ENCODE data around the gene DDX17. TPM values are rescaled to one million over a fixed set of nuclear protein-coding genes. Genes with fewer than 3 reads are reported as not detected.
A peak's percentile ranks its signal among the peaks of the same experiment; 100 is the strongest.

DDX17 gene
- total RNA-seq, 1 experiment from 2014 or later = 529 TPM

DNA sequence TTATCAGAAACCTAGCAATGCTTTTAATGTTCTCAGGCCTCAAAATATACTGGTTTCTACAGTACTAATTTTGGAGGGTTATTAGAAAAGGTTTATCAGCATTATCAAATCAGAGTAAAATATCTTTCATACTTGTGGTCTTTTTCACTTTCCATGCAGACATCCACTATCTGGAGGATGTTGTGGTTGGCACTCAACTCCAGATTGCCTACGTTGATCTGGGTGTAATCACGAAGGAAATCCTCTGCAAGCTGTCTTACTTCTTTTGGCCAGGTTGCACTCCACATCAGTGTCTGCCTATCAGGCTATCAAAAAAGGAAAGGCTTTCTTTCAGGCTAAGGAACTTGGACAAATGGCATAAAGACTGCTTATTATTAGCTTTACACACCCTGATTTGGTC, 11.6 kb downstream of the DDX17 start:
- TF ChIP-seq, protein P1, sequence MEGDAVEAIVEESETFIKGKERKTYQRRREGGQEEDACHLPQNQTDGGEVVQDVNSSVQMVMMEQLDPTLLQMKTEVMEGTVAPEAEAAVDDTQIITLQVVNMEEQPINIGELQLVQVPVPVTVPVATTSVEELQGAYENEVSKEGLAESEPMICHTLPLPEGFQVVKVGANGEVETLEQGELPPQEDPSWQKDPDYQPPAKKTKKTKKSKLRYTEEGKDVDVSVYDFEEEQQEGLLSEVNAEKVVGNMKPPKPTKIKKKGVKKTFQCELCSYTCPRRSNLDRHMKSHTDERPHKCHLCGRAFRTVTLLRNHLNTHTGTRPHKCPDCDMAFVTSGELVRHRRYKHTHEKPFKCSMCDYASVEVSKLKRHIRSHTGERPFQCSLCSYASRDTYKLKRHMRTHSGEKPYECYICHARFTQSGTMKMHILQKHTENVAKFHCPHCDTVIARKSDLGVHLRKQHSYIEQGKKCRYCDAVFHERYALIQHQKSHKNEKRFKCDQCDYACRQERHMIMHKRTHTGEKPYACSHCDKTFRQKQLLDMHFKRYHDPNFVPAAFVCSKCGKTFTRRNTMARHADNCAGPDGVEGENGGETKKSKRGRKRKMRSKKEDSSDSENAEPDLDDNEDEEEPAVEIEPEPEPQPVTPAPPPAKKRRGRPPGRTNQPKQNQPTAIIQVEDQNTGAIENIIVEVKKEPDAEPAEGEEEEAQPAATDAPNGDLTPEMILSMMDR (conservative IDR thresholded peaks at IDR 0.05) = no peak
- no peaks in the 10 kb centered on the region for H4K20me1 ChIP-seq (ENCODE audit: control insufficient read depth, insufficient read depth, insufficient read length)
- no peak overlapping the region for H4K91ac ChIP-seq (ENCODE audit: insufficient read length, low read depth, low read length)
- no peaks in the 10 kb centered on the region for H3K23me2 ChIP-seq (ENCODE audit: insufficient read length, low read depth, low read length, poor library complexity, severe bottlenecking)
- Mint-ChIP-seq H3K9me3 (no peaks in the 10 kb centered on the region), H3K27ac (peak overlapping the region in 1 of 3 experiments; percentile 85; a peak in 2 of 7 replicates), H3K27me3 (ENCODE audit: low read depth) (no peaks in the 10 kb centered on the region), H3K36me3 (ENCODE audit: insufficient read depth in 1 of 3, low read depth in 3 of 3) (peaks cover 76 to 97% (median 92%) of the 10 kb centered on the region in 3 experiments), H3K4me1 (peaks cover 16 to 27% of the 10 kb centered on the region in 2 experiments), H3K4me3 (no peak overlapping the region)
- H3K23ac ChIP-seq (ENCODE audit: insufficient read length, low read depth, low read length) = no peak overlapping the region
- H2BK12ac ChIP-seq (ENCODE audit: insufficient read length, low read depth, low read length) = no peak overlapping the region
- H2BK120ac ChIP-seq (ENCODE audit: low read depth, low read length, poor library complexity, severe bottlenecking) = no peak overlapping the region
- no peak overlapping the region for H3K4me2 ChIP-seq (ENCODE audit: insufficient read depth, insufficient read length, low read length)
- no peak overlapping the region for H2AFZ ChIP-seq (ENCODE audit: low read length)
- H2AK5ac ChIP-seq (ENCODE audit: insufficient read length, low read length) = no peak overlapping the region
- no CpG with 5 or more reads among the region's 2 CpGs for WGBS (ENCODE audit: extremely low coverage, insufficient read length, low lambda C conversion rate)
- no peaks in the 10 kb centered on the region for H3K27me3 ChIP-seq (ENCODE audit: insufficient read depth, low read length)
- no peak overlapping the region for H3K27ac ChIP-seq (ENCODE audit: insufficient read length, low read depth, low read length)
- no peak overlapping the region for H2BK20ac ChIP-seq (ENCODE audit: low read depth, low read length, poor library complexity, severe bottlenecking)
- H4K5ac ChIP-seq (ENCODE audit: insufficient read length, low read depth, low read length) = no peak overlapping the region
- no peak for DNase-seq
- no peak overlapping the region for H3K18ac ChIP-seq (ENCODE audit: insufficient read length, low read depth, low read length)
- H3K14ac ChIP-seq (ENCODE audit: insufficient read depth, low read length) = no peak overlapping the region
- H2BK5ac ChIP-seq (ENCODE audit: insufficient read length, low read length) = no peak overlapping the region
- peaks cover 5% of the 10 kb centered on the region for H3K79me1 ChIP-seq (ENCODE audit: insufficient read depth, low read depth, low read length, poor library complexity, severe bottlenecking)
- H4K8ac ChIP-seq (replicated peaks; ENCODE audit: insufficient read length, low read depth, low read length) = no peak overlapping the region
- no peak overlapping the region for H3K56ac ChIP-seq (ENCODE audit: insufficient read length, low read depth, low read length)
- H2BK15ac ChIP-seq (ENCODE audit: low read depth, low read length) = no peak overlapping the region
- no peaks in the 10 kb centered on the region for H3K9me3 ChIP-seq (ENCODE audit: control insufficient read depth, low read depth, low read length)
- 0 out of 2 replicates have a peak, but pooled peaks cover 2% of the 10 kb centered on the region for H3K79me2 ChIP-seq (ENCODE audit: insufficient read depth, low read length)
- no peak overlapping the region for H3T11ph ChIP-seq (ENCODE audit: low read length)
- H3K9ac ChIP-seq (ENCODE audit: extremely low read depth, insufficient read length, low read length) = no peak overlapping the region
- no peaks in the 10 kb centered on the region for H3K4me1 ChIP-seq (ENCODE audit: insufficient read depth, low read length)
- H3K4ac ChIP-seq (ENCODE audit: low read depth, low read length) = no peak overlapping the region
